Suprapubic skin (tissue), 4 donors: ENCODE results near the gene YEATS2.

Experiments
- CTCF ChIP-seq, 2 donors: fragments of 200-600 bp in 1 of 2; fragments of 450-650 bp in 1 of 2; sonication (generic) in 1 of 2; IDR thresholded peaks; one replicate each; pipeline ENCODE4 v1.5.1; 2016 to 2019; ENCODE audit warnings: antibody characterized with exemption in 2 of 2, mild to moderate bottlenecking in 1 of 2, moderate library complexity in 1 of 2
- EP300 ChIP-seq: sonication (generic); formaldehyde crosslinking; IDR thresholded peaks from one replicate; pipeline ENCODE4 v1.6.1; 2017; ENCODE audit warnings: antibody characterized with exemption
- POLR2A ChIP-seq, 2 donors: fragments of 450-650 bp; IDR thresholded peaks; one replicate each; pipeline ENCODE4 v1.6.1; 2017; ENCODE audit warnings: antibody characterized with exemption in 2 of 2, mild to moderate bottlenecking in 2 of 2, moderate library complexity in 2 of 2
- POLR2AphosphoS5 ChIP-seq, 3 donors: sonication (generic); formaldehyde crosslinking; IDR thresholded peaks; one replicate each; pipeline ENCODE4 v1.6.1; 2017; ENCODE audit warnings: antibody characterized with exemption in 3 of 3

- TF ChIP-seq CTCF (IDR thresholded peaks at IDR 0.05) (no peak), POLR2AphosphoS5 (IDR thresholded peaks at IDR 0.05) (no peak), POLR2A (IDR thresholded peaks at IDR 0.05) (no peak), EP300 (no peak)
These were observed 35.5 kb upstream of the YEATS2 start for GRCh38 chr3:183662099-183662498.
